ENCODE measurements around the gene ZNF208.

- TF ChIP-seq CTCF (IDR thresholded peaks at IDR 0.05) (no peak), POLR2A (IDR thresholded peaks at IDR 0.05) (no peak)
Measured at GRCh38 chr19:21921691-21922180, 89.0 kb downstream of the ZNF208 start.
